Measurements from ENCODE around the gene C11orf98. TPM values are rescaled to one million over a fixed set of nuclear protein-coding genes. Genes with fewer than 3 reads are reported as not detected.
"Not testable (repeated sequence)": the region's sequence is repeated elsewhere in the genome, so short reads cannot be mapped to it uniquely, and the experiment has no call there.

Gene C11orf98
- total RNA-seq, 3 donors from 2014 or later, result 174 to 212 (median 206) TPM

DNA sequence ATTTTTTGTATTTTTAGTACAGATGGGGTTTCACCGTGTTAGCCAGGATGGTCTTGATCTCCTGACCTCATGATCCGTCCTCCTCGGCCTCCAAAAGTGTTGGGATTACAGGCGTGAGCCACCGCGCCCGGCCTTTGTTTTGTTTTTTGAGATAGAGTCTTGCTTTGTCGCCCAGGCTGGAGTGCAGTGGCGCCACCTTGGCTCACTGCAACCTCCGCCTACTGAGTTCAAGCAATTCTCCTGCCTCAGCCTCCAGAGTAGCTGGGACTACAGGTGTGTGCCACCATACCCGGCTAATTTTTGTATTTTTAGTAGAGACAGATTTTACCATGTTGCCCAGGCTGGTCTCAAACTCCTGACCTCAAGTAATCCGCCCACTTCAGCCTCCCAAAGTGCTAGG is 14.7 kb downstream of the C11orf98 start:
- DNase-seq; H3K9me3 Mint-ChIP-seq; ATAC-seq; H3K27me3 Mint-ChIP-seq (ENCODE audit: low read depth); H3K4me3 Mint-ChIP-seq; H3K36me3 Mint-ChIP-seq (ENCODE audit: insufficient read depth): not testable (repeated sequence)
- peaks cover 23% of the 10 kb centered on the region for H3K4me1 Mint-ChIP-seq (ENCODE audit: low read depth)

DNA sequence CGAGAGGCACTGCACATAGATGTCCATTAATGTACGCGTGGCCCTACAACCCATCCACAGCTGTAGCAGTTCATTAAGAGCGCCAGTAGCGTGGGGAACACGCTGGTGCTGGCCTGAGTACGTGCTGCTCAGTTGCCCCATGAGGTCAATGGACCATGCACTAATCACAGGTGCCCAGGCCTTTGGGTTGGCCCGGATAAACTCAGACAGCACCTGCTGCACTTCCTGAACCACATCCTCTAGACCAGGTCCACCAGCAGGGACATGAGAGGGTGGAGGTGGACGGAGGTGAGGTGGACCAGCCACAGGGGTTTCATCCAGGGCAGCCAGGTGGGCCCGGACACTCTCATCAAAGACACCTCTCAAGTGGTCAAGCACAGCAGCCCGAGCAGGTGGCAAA is 15.5 kb downstream of the C11orf98 start:
- no peaks in the 10 kb centered on the region for H3K27me3 Mint-ChIP-seq (ENCODE audit: low read depth)
- no peak for DNase-seq
- peaks cover 2% of the 10 kb centered on the region for H3K36me3 Mint-ChIP-seq (ENCODE audit: insufficient read depth)
- no peaks in the 10 kb centered on the region for H3K9me3 Mint-ChIP-seq
- H3K4me3 Mint-ChIP-seq, result no peak overlapping the region
- ATAC-seq, result no peak
- peaks cover 28% of the 10 kb centered on the region for H3K4me1 Mint-ChIP-seq (ENCODE audit: low read depth)

DNA sequence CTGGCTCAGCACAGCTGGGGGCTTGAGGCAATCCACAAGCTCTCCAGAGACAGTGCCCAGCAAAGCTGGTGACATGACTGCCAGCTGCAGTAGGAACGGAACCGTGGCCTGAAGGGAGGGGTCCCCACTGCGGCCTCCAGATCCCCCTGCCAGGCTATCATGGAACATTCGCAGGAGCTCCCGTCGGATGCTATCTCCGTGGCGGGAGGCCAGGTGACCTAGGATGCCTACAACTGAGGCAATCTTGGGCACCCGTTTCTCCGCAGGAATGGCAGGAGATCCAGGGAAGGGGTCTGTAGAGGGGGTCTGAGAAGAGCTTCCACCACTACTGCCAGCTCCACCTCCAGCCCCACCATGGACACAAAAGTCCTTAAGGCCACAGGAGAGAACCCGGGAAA is 16.0 kb downstream of the C11orf98 start:
- peaks cover 2% of the 10 kb centered on the region for H3K36me3 Mint-ChIP-seq (ENCODE audit: insufficient read depth)
- no peak overlapping the region for H3K4me3 Mint-ChIP-seq
- no peaks in the 10 kb centered on the region for H3K9me3 Mint-ChIP-seq
- DNase-seq (no peak), ATAC-seq (no peak)
- peaks cover 31% of the 10 kb centered on the region for H3K4me1 Mint-ChIP-seq (ENCODE audit: low read depth)
- H3K27me3 Mint-ChIP-seq (ENCODE audit: low read depth), result no peaks in the 10 kb centered on the region

DNA sequence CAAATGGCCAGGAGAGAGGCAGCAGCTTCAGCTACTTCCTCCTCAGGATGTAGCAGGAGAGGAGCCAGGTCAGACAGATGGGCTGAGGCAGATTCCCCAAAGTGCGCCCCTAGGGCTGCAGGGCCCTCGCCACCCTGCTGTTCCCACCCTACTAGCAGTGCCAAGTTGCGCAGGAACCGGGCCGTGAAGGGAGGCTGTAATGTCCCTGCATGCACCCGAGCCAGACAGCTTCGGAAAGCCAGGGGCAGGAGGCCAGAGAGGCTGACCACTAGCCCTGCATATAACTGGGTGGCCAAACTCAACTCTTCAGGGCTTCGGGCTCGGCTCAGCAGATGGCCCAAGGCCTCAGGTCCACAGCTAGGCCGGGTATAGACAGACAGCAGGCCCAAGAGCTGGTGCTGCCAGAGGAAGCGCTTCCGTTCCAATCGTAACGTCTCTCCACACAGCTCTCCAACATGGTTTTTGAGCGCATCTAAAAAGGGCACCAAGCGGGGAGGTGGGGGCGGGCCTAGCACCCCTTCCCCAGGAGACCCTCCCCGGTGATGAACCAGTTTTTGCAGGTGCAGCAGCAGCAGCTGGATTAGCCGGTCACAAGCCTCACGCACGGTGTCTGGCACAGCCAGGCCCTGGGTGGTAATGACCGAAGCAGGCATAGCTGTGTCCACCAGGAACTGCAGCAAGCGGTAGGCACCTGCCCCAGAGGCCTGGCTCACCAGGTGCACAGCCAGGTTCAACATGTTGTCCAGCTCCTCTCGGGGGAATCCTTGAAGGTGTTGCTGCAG is 16.6 kb downstream of the C11orf98 start:
- peaks cover 28% of the 10 kb centered on the region for H3K4me1 Mint-ChIP-seq (ENCODE audit: low read depth)
- DNase-seq (no peak), ATAC-seq (no peak)
- H3K36me3 Mint-ChIP-seq (ENCODE audit: insufficient read depth), result peaks cover 2% of the 10 kb centered on the region
- no peaks in the 10 kb centered on the region for H3K27me3 Mint-ChIP-seq (ENCODE audit: low read depth)
- H3K4me3 Mint-ChIP-seq, result no peak overlapping the region
- H3K9me3 Mint-ChIP-seq, result no peaks in the 10 kb centered on the region

DNA sequence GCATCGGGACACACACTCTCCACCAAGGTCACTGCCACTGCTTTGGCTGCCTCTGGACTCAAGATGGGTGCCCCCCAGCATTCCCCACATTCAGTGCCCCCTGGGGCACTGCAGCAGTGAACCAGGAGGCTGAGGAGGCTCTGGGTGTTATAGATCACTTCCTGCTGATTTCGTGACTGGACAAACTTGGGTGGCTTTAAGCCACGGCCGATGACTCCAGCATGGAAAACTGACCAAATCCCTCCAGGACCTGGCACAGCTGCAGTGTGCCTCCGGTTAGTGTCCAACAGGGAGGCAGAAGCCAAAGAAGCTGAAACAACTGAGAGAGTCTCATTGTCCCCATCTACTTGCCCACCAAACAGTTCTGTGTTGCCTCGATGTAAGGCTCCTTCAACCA is 17.4 kb downstream of the C11orf98 start:
- peaks cover 2% of the 10 kb centered on the region for H3K36me3 Mint-ChIP-seq (ENCODE audit: insufficient read depth)
- ATAC-seq (no peak), DNase-seq (no peak)
- H3K4me3 Mint-ChIP-seq, result no peak overlapping the region
- no peaks in the 10 kb centered on the region for H3K9me3 Mint-ChIP-seq
- no peaks in the 10 kb centered on the region for H3K27me3 Mint-ChIP-seq (ENCODE audit: low read depth)
- H3K4me1 Mint-ChIP-seq (ENCODE audit: low read depth), result peaks cover 30% of the 10 kb centered on the region

DNA sequence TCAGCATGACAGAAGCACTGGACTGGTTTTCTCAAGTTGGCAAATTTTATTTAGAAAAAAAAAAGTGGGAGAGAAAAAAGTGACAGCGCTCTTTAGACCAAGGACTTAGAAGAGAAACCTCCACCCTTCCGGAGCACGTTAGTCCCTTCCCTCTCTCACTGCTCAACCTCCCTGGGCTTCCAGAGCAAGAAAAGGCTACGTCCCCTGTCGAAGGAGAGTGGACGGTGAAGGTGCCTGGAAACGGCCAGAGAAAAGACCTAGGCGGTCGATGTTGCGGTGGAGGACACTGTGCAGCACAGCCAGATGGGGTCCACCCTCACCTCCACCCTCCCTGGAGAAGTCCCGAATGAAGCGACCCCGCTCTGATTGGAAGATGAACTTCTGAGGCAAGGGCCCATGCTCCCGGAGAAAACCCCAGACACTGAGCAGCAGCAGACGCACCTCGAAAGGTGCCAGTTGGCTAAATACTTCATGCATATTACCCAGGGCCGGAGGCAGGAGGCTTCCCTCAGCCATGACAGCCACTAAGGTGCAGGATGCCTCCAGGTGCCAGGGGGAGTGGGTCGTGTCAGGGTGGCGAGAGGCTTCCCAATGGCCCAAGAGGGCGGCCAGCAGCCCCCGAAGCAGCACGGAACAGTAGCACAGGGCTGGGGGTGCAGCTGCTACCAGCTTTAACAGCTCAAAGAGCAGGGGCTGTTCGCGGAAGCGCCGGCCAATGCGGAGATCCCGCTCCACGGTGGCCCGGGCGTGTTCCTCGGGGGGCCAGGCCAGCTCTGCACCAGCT is 18.0 kb downstream of the C11orf98 start:
- Mint-ChIP-seq H3K4me1 (ENCODE audit: low read depth) (peaks cover 27% of the 10 kb centered on the region), H3K9me3 (no peaks in the 10 kb centered on the region), H3K36me3 (ENCODE audit: insufficient read depth) (peaks cover 2% of the 10 kb centered on the region), H3K4me3 (peak overlapping the region; percentile 98), H3K27me3 (ENCODE audit: low read depth) (no peaks in the 10 kb centered on the region)
- DNase-seq, result no peak
- no peak for ATAC-seq

DNA sequence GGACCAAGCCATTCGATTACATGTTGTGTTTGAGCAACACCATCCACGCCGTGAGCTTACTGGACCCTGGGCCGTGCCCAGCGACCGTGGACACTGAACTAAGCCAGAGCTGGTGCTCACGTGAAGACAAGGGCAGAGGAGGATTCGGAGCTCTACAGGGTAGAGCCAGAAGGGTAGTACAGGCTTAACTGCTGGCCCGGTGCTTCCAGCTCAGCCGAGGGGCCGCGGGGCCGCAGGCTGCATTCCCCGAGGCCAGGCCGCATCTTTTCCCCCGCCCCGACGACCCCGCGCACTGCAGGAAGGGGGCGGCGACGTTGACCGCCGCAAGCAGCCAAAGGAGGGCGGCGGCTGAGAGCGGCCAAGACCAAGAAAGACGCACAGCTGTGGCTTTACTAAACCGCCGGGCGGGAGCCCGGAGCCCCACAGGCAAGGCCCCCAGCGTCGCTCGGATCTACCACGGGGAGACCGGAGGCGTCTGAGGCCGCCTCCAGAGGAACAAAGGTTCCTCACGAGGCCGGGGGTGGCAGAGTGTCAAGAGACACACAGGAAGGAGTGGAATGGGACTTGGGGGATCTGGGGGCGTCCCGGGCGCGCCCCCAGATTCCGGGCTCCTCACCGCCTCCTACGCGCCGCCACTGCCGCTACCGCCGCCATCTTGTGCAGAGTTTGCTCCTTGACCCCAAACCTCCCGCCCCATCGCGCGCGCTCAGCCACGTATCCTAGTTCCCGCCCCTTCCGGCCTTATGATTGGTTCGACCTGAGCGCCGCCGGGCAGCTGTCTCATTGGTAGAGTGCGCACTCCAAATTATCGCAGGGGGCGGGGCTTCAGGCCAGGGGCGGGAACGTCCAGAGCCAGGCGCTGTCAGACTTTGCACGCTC is 18.8 kb downstream of the C11orf98 start, which contains the start of gene GANAB:
TSS of gene GANAB (minus strand) at position 668 of the 879 bp plus-strand sequence. CDS start at position 654, 14 bp downstream.
- ATAC-seq (peak; percentile 98), DNase-seq (peak; percentile 99)
- peak within 1 kb of the TSS; percentile 98 for H3K4me3 Mint-ChIP-seq
- H3K4me1 Mint-ChIP-seq (ENCODE audit: low read depth), result peaks cover 27% of the 10 kb centered on the region
- H3K36me3 Mint-ChIP-seq (ENCODE audit: insufficient read depth), result peaks cover 2% of the 10 kb centered on the region
- H3K9me3 Mint-ChIP-seq, result no peaks in the 10 kb centered on the region
- H3K27me3 Mint-ChIP-seq (ENCODE audit: low read depth), result no peaks in the 10 kb centered on the region

DNA sequence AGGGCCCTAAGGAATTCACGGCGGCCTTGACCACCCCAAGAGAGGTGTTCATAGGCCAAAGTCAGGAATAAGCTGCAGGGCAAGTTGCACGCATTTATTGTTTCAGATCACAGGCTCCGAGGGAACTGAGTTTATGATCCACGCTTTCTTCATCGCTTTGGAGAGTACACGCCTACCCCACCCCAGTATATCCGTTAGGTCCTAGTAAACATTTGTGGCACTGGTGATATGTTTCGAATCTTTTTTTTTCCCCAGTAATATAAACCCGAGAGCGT is 19.4 kb downstream of the C11orf98 start:
- Mint-ChIP-seq H3K9me3 (no peaks in the 10 kb centered on the region), H3K27me3 (ENCODE audit: low read depth) (no peaks in the 10 kb centered on the region), H3K36me3 (ENCODE audit: insufficient read depth) (peaks cover 4% of the 10 kb centered on the region), H3K4me1 (ENCODE audit: low read depth) (peaks cover 31% of the 10 kb centered on the region), H3K4me3 (peak overlapping the region; percentile 98)
- peak in 1 of 2 donors; percentile 0 for ATAC-seq
- no peak for DNase-seq

DNA sequence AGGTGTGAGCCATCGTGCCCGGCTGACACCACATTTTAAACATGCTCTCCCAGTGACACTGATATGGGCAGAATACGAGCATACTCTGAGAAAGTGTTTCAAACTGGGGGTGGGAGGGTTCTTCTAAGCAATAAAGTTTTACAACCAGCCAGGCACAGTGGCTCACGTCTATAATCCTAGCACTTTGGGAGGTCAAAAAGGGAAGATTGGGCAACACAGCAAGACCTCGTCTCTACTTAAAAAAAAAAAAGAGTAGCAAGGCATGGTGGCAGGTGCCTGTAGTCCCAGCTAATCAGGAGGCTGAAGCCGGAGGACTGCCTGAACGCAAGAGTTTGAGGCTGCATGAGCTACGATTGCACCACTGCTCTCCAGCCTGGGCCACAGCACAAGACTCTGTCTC is 20.8 kb downstream of the C11orf98 start:
- H3K9me3 Mint-ChIP-seq, result no peaks in the 10 kb centered on the region
- no peak for ATAC-seq
- peaks cover 9% of the 10 kb centered on the region for H3K36me3 Mint-ChIP-seq (ENCODE audit: insufficient read depth)
- H3K4me3 Mint-ChIP-seq, result peak overlapping the region; percentile 37
- no peaks in the 10 kb centered on the region for H3K27me3 Mint-ChIP-seq (ENCODE audit: low read depth)
- DNase-seq, result no peak
- peaks cover 40% of the 10 kb centered on the region for H3K4me1 Mint-ChIP-seq (ENCODE audit: low read depth)

DNA sequence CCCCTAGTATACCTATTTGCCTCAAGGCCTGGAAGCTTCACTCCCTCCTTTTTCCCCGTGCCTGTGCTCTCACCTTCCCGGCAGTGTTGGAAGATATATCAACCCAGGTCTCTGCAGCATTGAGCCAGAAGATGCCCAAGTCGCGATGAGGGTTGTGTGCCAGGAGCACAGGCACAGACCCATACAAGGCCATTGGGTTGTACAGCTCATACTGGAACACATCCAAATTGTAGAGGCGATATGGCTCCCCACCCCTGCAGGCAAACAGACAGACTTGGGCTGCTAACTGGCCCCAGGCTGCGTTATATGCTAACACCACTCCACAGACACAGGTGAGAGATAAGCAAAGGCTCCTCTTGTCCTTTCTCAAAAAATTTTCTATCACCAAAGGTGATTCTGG is 32.5 kb downstream of the C11orf98 start:
- H3K27me3 Mint-ChIP-seq (ENCODE audit: low read depth), result no peaks in the 10 kb centered on the region
- ATAC-seq (no peak), DNase-seq (no peak)
- H3K4me3 Mint-ChIP-seq, result no peak overlapping the region
- H3K9me3 Mint-ChIP-seq, result no peaks in the 10 kb centered on the region
- H3K4me1 Mint-ChIP-seq (ENCODE audit: low read depth), result peaks cover 13% of the 10 kb centered on the region
- H3K36me3 Mint-ChIP-seq (ENCODE audit: insufficient read depth), result peaks cover 56% of the 10 kb centered on the region

DNA sequence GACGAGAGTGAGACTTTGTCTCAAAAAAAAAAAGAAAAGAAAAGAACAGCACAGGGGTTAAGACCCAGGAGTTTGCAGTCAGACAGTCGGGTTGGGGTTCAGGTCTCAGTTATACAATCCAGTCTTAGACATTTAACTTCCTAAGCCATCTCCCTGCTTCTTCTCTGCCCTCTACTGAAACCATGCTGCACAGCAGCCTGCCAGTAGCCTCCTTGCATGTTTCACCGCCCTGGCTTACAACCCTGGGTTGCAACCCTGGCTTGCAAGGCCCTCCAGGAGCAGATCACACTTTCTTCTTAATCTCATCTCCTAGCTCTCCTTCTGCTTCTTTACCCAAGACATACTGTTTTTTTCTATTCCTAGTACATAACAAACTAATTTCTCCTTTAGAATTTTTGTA is 37.3 kb downstream of the C11orf98 start:
- DNase-seq, result no peak
- ATAC-seq, result no peak
- peaks cover 50% of the 10 kb centered on the region for H3K36me3 Mint-ChIP-seq (ENCODE audit: insufficient read depth)
- no peaks in the 10 kb centered on the region for H3K27me3 Mint-ChIP-seq (ENCODE audit: low read depth)
- H3K4me1 Mint-ChIP-seq (ENCODE audit: low read depth), result no peaks in the 10 kb centered on the region
- no peaks in the 10 kb centered on the region for H3K9me3 Mint-ChIP-seq
- no peak overlapping the region for H3K4me3 Mint-ChIP-seq

DNA sequence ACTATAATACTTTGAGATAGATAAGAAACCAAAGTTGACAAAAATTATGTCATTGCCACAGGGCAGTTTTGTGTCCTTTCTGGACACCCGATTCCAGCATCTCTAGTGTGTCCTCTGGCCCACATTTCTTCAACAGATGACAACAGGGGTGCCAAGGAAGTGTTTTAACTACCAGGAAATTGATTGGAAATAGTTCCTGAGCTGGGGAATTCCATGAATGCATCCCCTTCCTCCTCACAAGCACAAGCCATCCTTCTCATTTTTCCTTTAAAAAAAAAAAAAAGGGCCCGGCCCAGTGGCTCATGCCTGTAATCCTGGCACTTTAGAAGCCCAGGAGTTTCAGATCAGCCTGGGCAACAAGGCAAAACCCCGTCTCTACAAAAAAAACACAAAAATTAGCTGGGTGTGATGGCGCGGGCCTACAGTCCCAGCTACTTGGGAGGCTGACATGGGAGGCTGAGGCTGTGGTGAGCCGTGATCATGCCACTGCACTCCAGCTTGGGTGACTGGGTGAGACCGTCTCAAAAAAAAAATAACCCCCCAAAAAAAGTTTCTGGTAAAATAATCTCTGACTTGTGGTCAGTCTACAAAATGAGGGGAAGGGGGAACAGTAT is 42.4 kb downstream of the C11orf98 start:
- H3K36me3 Mint-ChIP-seq (ENCODE audit: insufficient read depth), result peaks cover 31% of the 10 kb centered on the region
- peaks cover 25% of the 10 kb centered on the region for H3K4me1 Mint-ChIP-seq (ENCODE audit: low read depth)
- no peaks in the 10 kb centered on the region for H3K27me3 Mint-ChIP-seq (ENCODE audit: low read depth)
- DNase-seq, result no peak
- peak overlapping the region; percentile 96 for H3K4me3 Mint-ChIP-seq
- ATAC-seq, result no peak
- no peaks in the 10 kb centered on the region for H3K9me3 Mint-ChIP-seq

DNA sequence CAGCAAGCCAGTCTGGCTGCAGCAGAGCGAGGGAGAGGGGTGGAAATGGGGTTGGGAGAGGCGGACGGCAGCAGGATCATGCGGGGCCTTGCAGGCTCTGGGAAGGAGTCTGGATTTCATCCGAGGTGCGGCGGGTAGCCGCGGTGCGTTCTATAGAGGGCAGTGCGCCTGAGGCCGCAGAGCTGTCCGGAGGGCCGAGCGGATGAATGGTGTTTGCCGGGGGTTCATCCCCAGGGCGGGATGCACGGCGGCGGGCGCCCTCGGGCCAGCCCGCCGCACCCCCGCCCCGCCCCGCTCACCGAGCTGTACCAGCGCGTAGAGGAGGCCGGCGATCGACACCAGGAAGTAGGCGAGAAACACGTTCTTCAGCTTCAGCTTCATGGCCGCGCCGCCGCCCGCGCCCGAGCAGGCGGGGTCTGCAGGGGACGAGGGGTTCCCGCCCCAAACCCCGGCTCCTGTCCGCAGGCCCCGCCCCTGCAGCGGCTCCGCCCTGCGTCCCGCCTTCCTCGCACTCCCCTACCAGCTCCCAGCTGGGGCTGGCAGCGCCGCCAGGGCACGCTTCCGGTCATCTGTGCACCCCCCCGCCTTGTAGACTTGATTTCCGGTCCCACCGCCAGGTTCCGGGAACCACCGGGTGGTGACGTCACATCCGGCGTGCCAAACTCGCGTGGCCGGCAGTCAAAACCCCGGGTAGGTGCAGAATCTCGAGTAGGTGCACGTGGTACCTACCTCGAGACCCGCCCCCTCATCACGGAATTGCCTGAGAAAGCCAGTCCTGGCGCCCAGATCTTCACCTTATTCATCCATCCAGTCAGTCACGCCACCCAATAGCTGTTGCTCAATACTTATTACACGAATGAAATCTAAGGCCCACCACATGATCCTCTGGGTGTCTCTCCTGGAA is 43.2 kb downstream of the C11orf98 start, which contains the start of gene B3GAT3:
TSS of gene B3GAT3 (minus strand) at position 420 of the 904 bp plus-strand sequence. CDS start at position 381, 39 bp downstream.
- Mint-ChIP-seq H3K4me3 (peak within 1 kb of the TSS; percentile 96), H3K27me3 (ENCODE audit: low read depth) (no peaks in the 10 kb centered on the region), H3K9me3 (no peaks in the 10 kb centered on the region), H3K36me3 (ENCODE audit: insufficient read depth) (peaks cover 28% of the 10 kb centered on the region), H3K4me1 (ENCODE audit: low read depth) (peaks cover 25% of the 10 kb centered on the region)
- peak; percentile 87 to 92 for ATAC-seq
- peak; percentile 98 for DNase-seq

Data from activated T-cell treated with anti-CD3 and anti-CD28 coated beads, Interleukin-2, amount 50 U/mL, for 4 hours (primary cell).